H1 (cell line): ENCODE results near the gene SHISA9. TPM values are rescaled to one million over a fixed set of nuclear protein-coding genes. Genes with fewer than 3 reads are reported as not detected.

ENCODE experiments used
- CTCF ChIP-seq, 3 experiments: IDR thresholded peaks; 1 replicate in 2 of 3; 2 replicates in 1 of 3; pipeline versions ENCODE4 v1.5.1 to v1.6.1; 2011; ENCODE audit warnings: low read length in 3 of 3, mild to moderate bottlenecking in 3 of 3, inconsistent platforms in 2 of 3, low read depth in 1 of 3, moderate library complexity in 1 of 3; ENCODE audit not compliant: insufficient read depth in 1 of 3; ENCODE audit errors: control extremely low read depth in 1 of 3
- E2F6 ChIP-seq: IDR thresholded peaks from 2 replicates; pipeline ENCODE4 v1.6.1; 2012; ENCODE audit warnings: inconsistent platforms
- MAX ChIP-seq: IDR thresholded peaks from 2 replicates; pipeline ENCODE4 v1.6.1; 2012; ENCODE audit warnings: inconsistent platforms
- PHF8 ChIP-seq: fragments of 200-600 bp; sonication (generic); conservative IDR thresholded peaks from 2 replicates; pipeline ENCODE4 v1.7.1; 2012; ENCODE audit warnings: low read depth, mild to moderate bottlenecking, inconsistent platforms, low read length, moderate library complexity
- POLR2A ChIP-seq, 2 experiments: IDR thresholded peaks; 1 replicate in 1 of 2; 2 replicates in 1 of 2; pipeline ENCODE4 v1.6.1; 2011; ENCODE audit warnings: low read depth in 2 of 2, low read length in 2 of 2, mild to moderate bottlenecking in 2 of 2; ENCODE audit errors: control extremely low read depth in 1 of 2
- SRF ChIP-seq: IDR thresholded peaks from 2 replicates; pipeline ENCODE4 v1.6.1; 2011; ENCODE audit warnings: mild to moderate bottlenecking, low read depth, low read length, moderate library complexity
- TAF1 ChIP-seq: IDR thresholded peaks from 2 replicates; pipeline ENCODE4 v1.6.1; 2011; ENCODE audit warnings: mild to moderate bottlenecking, low read depth, low read length
- TBP ChIP-seq: IDR thresholded peaks from 2 replicates; pipeline ENCODE4 v1.6.1; 2011; ENCODE audit warnings: low read depth, low read length, improper control_type of control experiment
- polyA plus RNA-seq, 7 experiments: library from polyadenylated mRNA; depleted of rRNA in 3 of 7; stranded (reverse) in 5 of 7; unstranded in 2 of 7; fragments of >200 nt in 5 of 7; fragments of 200-250 nt in 2 of 7; gene quantifications; 1 replicate in 5 of 7; 2 replicates in 1 of 7; 4 replicates in 1 of 7; pipeline versions ENCODE4 v1.2.1 to v1.2.3, GENCODE V29; 2011 to 2013; ENCODE audit warnings: missing spikeins in 2 of 7, mixed read lengths in 2 of 7
- total RNA-seq: library from RNA; stranded (reverse); fragmentation: NEBNext Ultra II Directional; extraction: Animal tissue kit (Norgen Biotek cat#: 25700); gene quantifications from 2 replicates; pipeline ENCODE4 v1.2.1, GENCODE V29; 2021

The SHISA9 gene
- total and polyA plus RNA-seq, 2 of the 8 experiments (the other 6 are each of a cell fraction or from before 2014, with no cell fraction given) = 25.6 to 39.8 TPM

GRCh38 chr16:12899529-12900143 lies 1.8 kb upstream of the SHISA9 start (continued):
- no peak for TF ChIP-seq POLR2A (IDR thresholded peaks at IDR 0.05; ENCODE audit: control extremely low read depth in 1 of 2, low read depth in 2 of 2, low read length in 2 of 2)
- TF ChIP-seq PHF8 = no peak
- TF ChIP-seq TBP = no peak
- no peak for TF ChIP-seq SRF
- TF ChIP-seq CTCF (IDR thresholded peaks at IDR 0.05; ENCODE audit: control extremely low read depth in 1 of 3, insufficient read depth in 1 of 3, low read depth in 1 of 3, low read length in 3 of 3) = no peak
- no peak for TF ChIP-seq TAF1
- TF ChIP-seq MAX = no peak
- no peak for TF ChIP-seq E2F6
- TF ChIP-seq, all 59 proteins: peak for 0
